Effector memory CD4-positive, alpha-beta T cell (primary cell): Measurements from ENCODE around the gene ADAMTS13.
"Not testable (repeated sequence)": the region's sequence is repeated elsewhere in the genome, so short reads cannot be mapped to it uniquely, and the experiment has no call there.

Source experiments
- DNase-seq, 3 donors: peaks; one replicate each; pipeline ENCODE4 v3.0.0-alpha.2; 2020
- H3K27ac ChIP-seq: 2 replicates; pipeline ENCODE4 v1.7.0; 2013; ENCODE audit warnings: mild to moderate bottlenecking, low read length, moderate library complexity; ENCODE audit not compliant: insufficient read depth, poor library complexity, severe bottlenecking
- H3K27me3 ChIP-seq: replicated peaks from 2 replicates; pipeline ENCODE4 v1.7.0; 2013; ENCODE audit warnings: mild to moderate bottlenecking, low read length; ENCODE audit not compliant: insufficient read depth, control insufficient read depth, poor library complexity, severe bottlenecking
- H3K36me3 ChIP-seq: 2 replicates; pipeline ENCODE4 v1.7.0; 2013; ENCODE audit warnings: mild to moderate bottlenecking, low read length, moderate library complexity; ENCODE audit not compliant: control insufficient read depth, insufficient read depth
- H3K4me1 ChIP-seq: 2 replicates; pipeline ENCODE4 v1.7.0; 2013; ENCODE audit warnings: low read length, mild to moderate bottlenecking; ENCODE audit not compliant: control insufficient read depth, insufficient read depth, poor library complexity, severe bottlenecking
- H3K4me3 ChIP-seq: 2 replicates; pipeline ENCODE4 v1.7.0; 2013; ENCODE audit warnings: low read length, low read depth, mild to moderate bottlenecking; ENCODE audit not compliant: insufficient read depth, poor library complexity, severe bottlenecking
- H3K9me3 ChIP-seq: 2 replicates; pipeline ENCODE4 v1.7.0; 2013; ENCODE audit warnings: mild to moderate bottlenecking, low read length, moderate library complexity; ENCODE audit not compliant: control insufficient read depth

Gene ADAMTS13

GRCh38 chr9:133451865-133452264 is 29.7 kb downstream of the ADAMTS13 start:
- H3K27me3 ChIP-seq, H3K36me3 ChIP-seq, H3K4me3 ChIP-seq, H3K4me1 ChIP-seq, H3K9me3 ChIP-seq, H3K27ac ChIP-seq, DNase-seq: not testable (repeated sequence)

GRCh38 chr9:133452562-133452961 is 30.4 kb downstream of the ADAMTS13 start:
- H3K27me3 ChIP-seq, result no peaks in the 10 kb centered on the region
- DNase-seq, result no peak
- H3K9me3 ChIP-seq, result no peaks in the 10 kb centered on the region
- H3K36me3 ChIP-seq, result no peaks in the 10 kb centered on the region
- H3K27ac ChIP-seq, result no peak overlapping the region
- H3K4me1 ChIP-seq, result no peaks in the 10 kb centered on the region
- H3K4me3 ChIP-seq, result no peak overlapping the region

GRCh38 chr9:133453651-133454050 is 31.5 kb downstream of the ADAMTS13 start:
- no peaks in the 10 kb centered on the region for H3K9me3 ChIP-seq
- H3K4me3 ChIP-seq, result no peak overlapping the region
- no peaks in the 10 kb centered on the region for H3K27me3 ChIP-seq
- no peak for DNase-seq
- H3K4me1 ChIP-seq, result no peaks in the 10 kb centered on the region
- no peak overlapping the region for H3K27ac ChIP-seq
- no peaks in the 10 kb centered on the region for H3K36me3 ChIP-seq

GRCh38 chr9:133454325-133454724 is 32.2 kb downstream of the ADAMTS13 start:
- Histone ChIP-seq H3K4me3 (no peak overlapping the region), H3K27ac (no peak overlapping the region), H3K36me3 (no peaks in the 10 kb centered on the region), H3K4me1 (peaks cover 6% of the 10 kb centered on the region), H3K27me3 (no peaks in the 10 kb centered on the region), H3K9me3 (no peaks in the 10 kb centered on the region)
- DNase-seq, result no peak

GRCh38 chr9:133454943-133455673 is 32.9 kb downstream of the ADAMTS13 start:
- H3K9me3 ChIP-seq, result no peaks in the 10 kb centered on the region
- no peaks in the 10 kb centered on the region for H3K36me3 ChIP-seq
- no peaks in the 10 kb centered on the region for H3K27me3 ChIP-seq
- peaks cover 7% of the 10 kb centered on the region for H3K4me1 ChIP-seq
- H3K27ac ChIP-seq, result no peak overlapping the region
- DNase-seq, result no peak
- H3K4me3 ChIP-seq, result no peak overlapping the region

- peaks cover 9% of the 10 kb centered on the region for H3K4me1 ChIP-seq
- no peak overlapping the region for H3K27ac ChIP-seq
- no peaks in the 10 kb centered on the region for H3K36me3 ChIP-seq
- H3K4me3 ChIP-seq, result no peak overlapping the region
- no peaks in the 10 kb centered on the region for H3K27me3 ChIP-seq
- H3K9me3 ChIP-seq, result no peaks in the 10 kb centered on the region
- DNase-seq, result no peak
Measured at GRCh38 chr9:133455936-133456335, 33.8 kb downstream of the ADAMTS13 start.

- DNase-seq, result no peak
- no peaks in the 10 kb centered on the region for H3K9me3 ChIP-seq
- no peaks in the 10 kb centered on the region for H3K27me3 ChIP-seq
- peaks cover 9% of the 10 kb centered on the region for H3K4me1 ChIP-seq
- H3K4me3 ChIP-seq, result no peak overlapping the region
- no peak overlapping the region for H3K27ac ChIP-seq
- no peaks in the 10 kb centered on the region for H3K36me3 ChIP-seq
Measured at GRCh38 chr9:133456409-133456808, 34.2 kb downstream of the ADAMTS13 start.

- Histone ChIP-seq H3K36me3 (no peaks in the 10 kb centered on the region), H3K4me3 (no peak overlapping the region), H3K4me1 (peaks cover 9% of the 10 kb centered on the region), H3K9me3 (no peaks in the 10 kb centered on the region), H3K27me3 (no peaks in the 10 kb centered on the region), H3K27ac (no peak overlapping the region)
- no peak for DNase-seq
Measured at GRCh38 chr9:133457233-133457632, 35.1 kb downstream of the ADAMTS13 start.

- no peaks in the 10 kb centered on the region for H3K27me3 ChIP-seq
Measured at GRCh38 chr9:133457748-133458147, 35.6 kb downstream of the ADAMTS13 start.

GRCh38 chr9:133458643-133459312 is 36.6 kb downstream of the ADAMTS13 start:
- Histone ChIP-seq H3K36me3 (no peaks in the 10 kb centered on the region), H3K9me3 (no peaks in the 10 kb centered on the region), H3K27ac (peak overlapping the region; percentile 80), H3K27me3 (no peaks in the 10 kb centered on the region), H3K4me3 (peak overlapping the region; percentile 56), H3K4me1 (peaks cover 9% of the 10 kb centered on the region)
- no peak for DNase-seq

More at GRCh38 chr9:133457748-133458147, 35.6 kb downstream of the ADAMTS13 start:
- Histone ChIP-seq H3K4me1 (peaks cover 9% of the 10 kb centered on the region), H3K9me3 (no peaks in the 10 kb centered on the region), H3K27ac (no peak overlapping the region), H3K4me3 (no peak overlapping the region), H3K36me3 (no peaks in the 10 kb centered on the region)
- DNase-seq, result no peak
